Activated naive CD4-positive, alpha-beta T cell treated with anti-CD3 and anti-CD28 coated beads, Interleukin-2, amount 50 U/mL, for 72 hours (primary cell): ENCODE data around the gene PCNX3. TPM values are rescaled to one million over a fixed set of nuclear protein-coding genes. Genes with fewer than 3 reads are reported as not detected.

ENCODE experiments used
- ATAC-seq, 2 donors: fragments of 150-1000 bp; cut with Tn5 transposase; 2 replicates each; pipeline ENCODE4 v1.10.0; 2021; ENCODE audit warnings: mild to moderate bottlenecking in 2 of 2, moderate library complexity in 2 of 2
- DNase-seq, 2 donors: peaks; one replicate each; pipeline ENCODE4 v3.0.0; 2021 to 2022; ENCODE audit warnings: low spot score in 2 of 2
- H3K27ac Mint-ChIP-seq, 2 donors: one replicate each; pipeline ENCODE4 v1.8.0; 2022; ENCODE audit warnings: mild to moderate bottlenecking in 2 of 2, mixed read lengths in 2 of 2
- H3K36me3 Mint-ChIP-seq, 2 donors: one replicate each; pipeline ENCODE4 v1.8.0; 2022; ENCODE audit warnings: mixed read lengths in 2 of 2
- H3K9me3 Mint-ChIP-seq, 2 donors: one replicate each; pipeline ENCODE4 v1.8.0; 2022; ENCODE audit warnings: mixed read lengths in 2 of 2
- total RNA-seq, 2 donors: library from RNA; stranded (reverse); gene quantifications; one replicate each; pipeline ENCODE4 v1.2.3, GENCODE V29; 2022

Gene PCNX3
- total RNA-seq, 2 donors from 2014 or later = 34.8 to 48.1 TPM

DNA sequence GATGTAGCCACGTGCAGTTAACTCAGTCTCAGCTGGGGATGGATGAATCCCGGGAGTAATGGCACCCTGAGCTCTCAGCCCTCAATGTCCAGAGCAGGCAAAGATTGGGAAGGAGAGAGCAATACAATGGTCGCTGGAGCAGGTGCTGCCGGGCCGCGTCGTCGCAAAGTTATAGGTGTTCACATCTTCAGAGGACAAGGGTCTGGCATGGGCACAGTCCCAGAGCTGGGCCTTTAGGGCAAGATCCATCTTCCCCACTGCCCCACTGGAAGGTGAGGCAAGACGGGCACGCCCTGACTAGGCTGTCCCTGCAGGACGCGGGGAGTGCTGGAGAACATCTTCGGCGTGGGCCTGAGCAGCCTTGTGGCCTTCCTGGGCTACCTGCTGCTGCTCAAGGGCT is 7.6 kb downstream of the PCNX3 start:
- Mint-ChIP-seq H3K27ac (no peak overlapping the region), H3K9me3 (no peaks in the 10 kb centered on the region), H3K36me3 (no peaks in the 10 kb centered on the region)
- DNase-seq (no peak), ATAC-seq (no peak)

DNA sequence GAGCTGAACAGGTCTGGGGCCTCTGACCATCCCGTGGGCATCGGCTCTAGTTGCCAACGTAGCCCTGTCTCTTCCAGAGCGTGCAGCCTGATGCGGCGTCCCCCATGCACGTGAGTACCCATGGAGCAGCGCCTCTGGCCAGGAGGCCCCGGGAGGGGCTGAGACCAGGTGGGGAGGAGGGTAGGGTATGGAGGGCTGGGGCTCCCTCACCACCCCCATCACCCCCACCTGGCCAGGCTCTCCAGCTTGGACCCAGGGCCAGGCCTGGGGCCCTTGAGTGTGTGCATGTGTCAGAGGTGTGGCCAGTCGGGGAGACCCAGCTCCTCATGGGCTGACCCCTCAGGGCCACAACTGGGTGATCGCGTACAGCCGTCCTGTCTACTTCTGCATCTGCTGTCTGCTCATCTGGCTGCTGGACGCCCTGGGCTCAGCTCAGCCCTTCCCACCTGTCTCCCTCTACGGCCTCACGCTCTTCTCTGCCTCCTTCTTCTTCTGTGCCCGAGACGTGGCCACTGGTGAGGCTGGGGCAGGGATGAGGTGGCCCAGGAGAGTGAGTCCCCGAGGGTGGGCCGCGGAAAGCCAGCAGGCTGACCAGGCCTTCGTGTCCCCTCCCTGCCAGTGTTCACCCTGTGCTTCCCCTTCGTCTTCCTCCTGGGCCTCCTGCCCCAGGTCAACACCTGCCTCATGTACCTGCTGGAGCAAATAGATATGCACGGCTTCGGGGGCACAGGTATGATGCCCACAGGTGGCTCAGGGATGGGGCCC is 8.5 kb downstream of the PCNX3 start:
- DNase-seq (no peak), ATAC-seq (no peak)
- peaks cover 0 to under 1% of the 10 kb centered on the region in 2 donors for H3K36me3 Mint-ChIP-seq
- H3K27ac Mint-ChIP-seq = no peak overlapping the region
- no peaks in the 10 kb centered on the region for H3K9me3 Mint-ChIP-seq

DNA sequence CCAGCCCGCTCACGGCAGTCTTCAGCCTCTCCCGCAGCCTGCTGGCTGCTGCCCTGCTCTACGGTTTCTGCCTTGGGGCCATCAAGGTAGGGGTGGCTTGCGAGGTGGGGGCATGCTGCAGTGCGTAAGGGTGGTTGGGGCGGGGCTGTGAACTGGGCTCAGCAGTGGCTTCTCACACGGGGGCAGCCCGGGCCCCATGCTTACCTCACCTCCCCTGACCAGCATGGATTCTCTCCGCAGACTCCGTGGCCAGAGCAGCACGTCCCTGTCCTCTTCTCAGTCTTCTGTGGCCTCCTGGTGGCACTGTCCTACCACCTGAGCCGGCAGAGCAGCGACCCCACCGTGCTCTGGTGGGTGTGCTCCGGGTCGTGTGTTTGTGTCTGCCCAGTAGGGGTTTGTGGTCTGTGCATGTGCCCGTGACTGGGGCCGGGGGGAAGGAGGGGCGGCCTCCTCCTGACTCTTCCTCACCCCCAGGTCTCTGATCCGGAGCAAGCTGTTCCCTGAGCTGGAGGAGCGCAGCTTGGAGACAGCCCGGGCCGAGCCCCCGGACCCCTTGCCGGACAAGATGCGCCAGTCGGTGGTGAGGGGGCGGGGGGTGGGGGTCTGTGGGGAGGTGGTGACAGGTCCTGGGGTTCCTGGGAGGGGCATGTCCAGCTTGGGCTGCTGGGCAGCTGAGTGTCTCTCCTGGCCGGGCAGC is 9.5 kb downstream of the PCNX3 start:
- H3K36me3 Mint-ChIP-seq = peaks cover 0 to 6% of the 10 kb centered on the region in 2 donors
- H3K9me3 Mint-ChIP-seq = no peaks in the 10 kb centered on the region
- peak overlapping the region in 1 of 2 donors; percentile 59 for H3K27ac Mint-ChIP-seq
- ATAC-seq (no peak), DNase-seq (no peak)

DNA sequence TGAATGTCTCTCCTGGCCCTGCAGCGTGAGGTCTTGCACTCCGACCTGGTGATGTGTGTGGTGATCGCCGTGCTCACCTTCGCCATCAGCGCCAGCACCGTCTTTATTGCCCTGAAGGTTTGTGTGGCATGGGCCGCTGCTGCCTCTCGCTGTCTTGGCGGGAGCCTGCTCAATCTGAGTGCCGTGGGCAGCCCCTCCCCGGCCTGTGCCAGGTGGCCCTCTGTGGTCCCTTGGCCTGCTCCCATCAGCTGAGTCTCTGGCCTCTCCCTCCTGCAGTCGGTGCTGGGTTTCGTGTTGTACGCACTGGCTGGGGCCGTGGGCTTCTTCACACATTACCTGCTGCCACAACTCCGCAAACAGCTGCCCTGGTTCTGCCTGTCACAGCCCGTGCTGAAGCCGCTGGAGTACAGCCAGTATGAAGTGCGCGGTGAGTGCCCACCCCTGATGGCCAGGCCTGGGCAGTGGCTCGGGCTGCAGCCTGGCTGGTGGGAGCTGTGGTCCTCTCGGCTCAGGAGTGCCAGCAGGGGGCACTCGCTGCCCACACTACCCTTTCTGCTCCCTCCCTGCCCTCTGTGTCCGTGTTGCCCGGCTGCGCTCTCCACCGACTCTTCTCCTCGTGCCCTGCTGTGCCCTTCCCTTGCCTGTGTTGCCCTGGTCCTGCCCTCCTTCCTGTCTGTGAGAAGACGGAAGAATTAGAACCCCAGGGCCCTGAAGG is 10.2 kb downstream of the PCNX3 start:
- peak; percentile 74 to 82 for ATAC-seq
- DNase-seq = peak in 1 of 2 donors; percentile 46
- H3K27ac Mint-ChIP-seq = peak overlapping the region; percentile 59 to 98
- H3K36me3 Mint-ChIP-seq = peaks cover 0 to 6% of the 10 kb centered on the region in 2 donors
- no peaks in the 10 kb centered on the region for H3K9me3 Mint-ChIP-seq

DNA sequence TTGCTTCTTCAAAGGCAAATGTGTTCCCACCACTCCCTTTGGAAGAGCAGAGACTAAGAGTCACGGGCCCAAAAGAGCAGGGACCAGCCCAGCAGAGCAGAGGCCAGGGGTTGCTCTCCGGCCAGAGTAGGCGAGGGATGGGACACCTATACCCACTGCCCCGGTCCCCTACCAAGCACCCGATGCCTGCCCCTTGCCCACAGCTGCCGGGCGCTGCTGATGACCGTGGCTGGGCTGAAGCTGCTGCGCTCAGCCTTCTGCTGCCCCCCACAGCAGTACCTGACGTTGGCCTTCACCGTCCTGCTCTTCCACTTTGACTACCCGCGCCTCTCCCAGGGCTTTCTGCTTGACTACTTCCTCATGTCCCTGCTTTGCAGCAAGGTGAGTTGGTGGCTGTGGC is 11.6 kb downstream of the PCNX3 start:
- Mint-ChIP-seq H3K27ac (peak overlapping the region; percentile 14 to 67), H3K36me3 (peaks cover 0 to 6% of the 10 kb centered on the region in 2 donors), H3K9me3 (no peaks in the 10 kb centered on the region)
- DNase-seq (no peak), ATAC-seq (no peak)

DNA sequence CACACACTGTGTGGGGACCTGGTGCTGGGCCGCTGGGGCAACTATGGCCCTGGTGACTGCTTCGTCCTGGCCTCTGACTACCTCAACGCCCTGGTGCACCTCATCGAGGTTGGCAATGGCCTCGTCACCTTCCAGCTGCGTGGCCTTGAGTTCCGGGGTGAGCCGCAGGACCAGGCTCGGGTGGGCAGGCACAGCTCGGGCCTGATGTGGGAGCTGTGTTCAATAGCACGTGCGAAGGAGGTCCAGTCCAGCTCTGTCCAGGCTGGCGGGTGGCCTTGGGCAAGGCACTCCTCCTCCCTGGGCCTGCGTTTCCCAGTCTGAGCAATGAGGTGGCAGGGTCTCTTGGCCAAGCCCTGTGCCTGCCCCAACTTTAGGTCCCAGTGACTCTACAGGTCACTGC is 14.0 kb downstream of the PCNX3 start:
- H3K27ac Mint-ChIP-seq = no peak overlapping the region
- DNase-seq = no peak
- ATAC-seq = no peak
- H3K9me3 Mint-ChIP-seq = no peaks in the 10 kb centered on the region
- H3K36me3 Mint-ChIP-seq = peaks cover 0 to 6% of the 10 kb centered on the region in 2 donors

DNA sequence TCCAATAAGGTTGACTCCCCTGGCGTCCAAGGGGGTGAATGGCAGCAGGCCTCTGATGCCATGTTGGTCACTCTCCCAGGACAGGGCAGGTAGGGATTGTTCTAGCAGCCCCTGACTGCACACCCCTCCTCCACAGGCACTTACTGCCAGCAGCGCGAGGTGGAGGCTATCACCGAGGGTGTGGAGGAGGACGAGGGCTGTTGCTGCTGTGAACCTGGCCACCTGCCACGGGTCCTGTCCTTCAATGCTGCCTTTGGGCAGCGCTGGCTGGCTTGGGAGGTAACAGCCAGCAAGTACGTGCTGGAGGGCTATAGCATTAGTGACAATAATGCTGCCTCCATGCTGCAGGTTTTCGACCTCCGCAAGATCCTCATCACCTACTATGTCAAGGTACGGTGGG is 14.6 kb downstream of the PCNX3 start:
- Mint-ChIP-seq H3K27ac (no peak overlapping the region), H3K36me3 (peaks cover 0 to 6% of the 10 kb centered on the region in 2 donors), H3K9me3 (no peaks in the 10 kb centered on the region)
- ATAC-seq (no peak), DNase-seq (no peak)

DNA sequence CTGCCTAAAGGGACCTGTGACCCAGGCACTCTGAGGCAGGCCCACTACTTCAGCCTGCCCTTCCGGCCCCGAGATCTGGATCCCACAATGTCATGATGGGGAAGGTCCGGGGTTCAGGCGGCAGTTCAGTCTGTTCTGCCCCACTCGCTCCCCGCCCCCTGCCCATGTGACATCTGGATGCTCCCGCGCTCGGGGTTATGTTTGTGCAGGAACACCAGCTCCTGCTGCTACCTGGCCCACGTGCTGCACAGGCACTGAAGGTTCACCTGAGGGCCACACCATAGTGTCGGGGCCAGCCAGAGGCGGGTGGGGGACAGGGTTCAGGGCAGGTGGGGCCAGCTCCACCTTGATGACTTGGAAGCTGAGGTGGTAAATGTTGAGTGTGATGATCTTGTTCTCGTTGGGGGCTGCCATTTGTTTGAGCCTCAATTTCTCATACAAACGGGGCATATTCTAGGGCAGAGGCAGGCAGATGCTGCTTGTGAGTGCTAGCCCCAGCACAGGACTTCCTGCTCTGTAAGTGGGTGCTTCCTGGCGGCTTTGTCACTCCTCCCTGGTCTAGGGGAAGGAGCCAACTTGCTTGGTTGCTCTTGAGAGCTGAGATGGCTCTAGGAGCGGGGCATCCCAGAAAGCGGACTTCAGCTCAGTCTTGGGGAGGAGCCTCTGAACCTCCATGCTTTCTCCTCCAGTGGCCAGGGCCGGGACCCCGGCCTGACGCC is 18.0 kb downstream of the PCNX3 start:
- no peak for DNase-seq
- H3K27ac Mint-ChIP-seq = peak overlapping the region; percentile 75 to 94
- H3K36me3 Mint-ChIP-seq = peaks cover under 1 to 10% of the 10 kb centered on the region in 2 donors
- ATAC-seq = no peak
- no peaks in the 10 kb centered on the region for H3K9me3 Mint-ChIP-seq

DNA sequence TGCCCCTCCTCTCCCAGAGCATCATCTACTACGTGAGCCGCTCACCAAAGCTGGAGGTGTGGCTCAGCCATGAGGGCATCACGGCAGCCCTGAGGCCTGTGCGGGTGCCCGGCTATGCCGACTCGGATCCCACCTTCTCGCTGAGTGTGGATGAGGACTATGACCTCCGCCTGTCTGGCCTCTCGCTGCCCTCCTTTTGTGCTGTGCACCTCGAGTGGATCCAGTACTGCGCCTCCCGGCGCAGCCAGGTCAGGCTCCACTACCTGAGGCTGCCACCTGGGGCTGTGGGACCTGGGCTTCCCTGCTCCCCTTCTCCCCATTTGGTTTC is 18.5 kb downstream of the PCNX3 start:
- no peak for DNase-seq
- Mint-ChIP-seq H3K27ac (peak overlapping the region in 1 of 2 donors; percentile 75), H3K36me3 (peaks cover 6 to 14% of the 10 kb centered on the region in 2 donors), H3K9me3 (no peaks in the 10 kb centered on the region)
- no peak for ATAC-seq

DNA sequence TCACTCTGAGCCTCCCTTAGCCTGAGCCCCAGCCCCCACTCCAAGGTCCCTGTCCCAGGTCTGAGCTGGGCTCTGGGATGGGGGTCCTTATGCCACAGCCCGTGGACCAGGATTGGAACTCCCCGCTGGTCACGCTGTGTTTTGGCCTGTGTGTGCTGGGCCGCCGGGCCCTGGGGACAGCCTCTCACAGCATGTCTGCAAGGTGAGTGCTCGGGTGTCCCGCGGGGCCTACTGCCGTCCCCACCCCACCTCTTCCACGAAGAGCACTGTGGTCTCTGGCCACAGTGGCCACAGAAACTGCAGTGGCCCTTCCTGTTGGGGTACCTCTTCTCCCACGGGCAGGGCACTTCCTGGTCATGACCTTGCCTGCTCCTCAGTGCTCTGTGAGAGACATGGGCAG is 18.9 kb downstream of the PCNX3 start:
- no peaks in the 10 kb centered on the region for H3K9me3 Mint-ChIP-seq
- H3K36me3 Mint-ChIP-seq = peaks cover 7 to 12% of the 10 kb centered on the region in 2 donors
- no peak for ATAC-seq
- H3K27ac Mint-ChIP-seq = peak overlapping the region in 1 of 2 donors; percentile 75
- no peak for DNase-seq

DNA sequence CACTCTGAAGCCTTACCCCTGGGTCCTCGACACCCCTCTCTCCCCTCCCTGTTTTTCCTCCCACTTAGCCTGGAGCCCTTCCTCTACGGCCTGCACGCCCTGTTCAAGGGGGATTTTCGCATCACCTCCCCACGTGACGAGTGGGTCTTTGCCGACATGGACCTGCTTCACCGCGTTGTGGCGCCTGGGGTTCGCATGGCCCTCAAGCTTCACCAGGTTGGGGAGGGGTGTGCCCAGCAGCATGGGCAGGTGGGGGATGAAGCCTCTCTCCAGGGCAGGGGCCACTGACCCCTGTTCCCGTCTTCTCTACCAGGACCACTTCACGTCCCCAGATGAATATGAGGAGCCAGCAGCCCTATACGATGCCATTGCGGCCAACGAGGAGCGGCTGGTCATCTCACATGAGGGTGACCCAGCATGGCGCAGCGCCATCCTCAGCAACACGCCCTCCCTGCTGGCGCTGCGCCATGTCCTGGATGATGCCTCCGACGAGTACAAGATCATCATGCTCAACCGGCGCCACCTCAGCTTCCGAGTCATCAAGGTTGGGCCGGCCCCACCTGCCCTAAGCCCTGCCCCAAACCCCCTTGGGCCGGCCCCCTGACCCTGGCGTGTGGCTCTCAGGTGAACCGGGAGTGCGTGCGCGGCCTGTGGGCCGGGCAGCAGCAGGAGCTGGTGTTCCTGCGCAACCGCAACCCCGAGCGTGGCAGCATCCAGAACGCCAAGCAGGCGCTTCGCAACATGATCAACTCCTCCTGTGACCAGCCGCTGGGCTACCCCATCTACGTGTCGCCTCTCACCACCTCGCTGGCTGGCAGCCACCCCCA is 19.5 kb downstream of the PCNX3 start:
- Mint-ChIP-seq H3K27ac (no peak overlapping the region), H3K9me3 (no peaks in the 10 kb centered on the region), H3K36me3 (peaks cover 7 to 18% of the 10 kb centered on the region in 2 donors)
- DNase-seq = no peak
- no peak for ATAC-seq

DNA sequence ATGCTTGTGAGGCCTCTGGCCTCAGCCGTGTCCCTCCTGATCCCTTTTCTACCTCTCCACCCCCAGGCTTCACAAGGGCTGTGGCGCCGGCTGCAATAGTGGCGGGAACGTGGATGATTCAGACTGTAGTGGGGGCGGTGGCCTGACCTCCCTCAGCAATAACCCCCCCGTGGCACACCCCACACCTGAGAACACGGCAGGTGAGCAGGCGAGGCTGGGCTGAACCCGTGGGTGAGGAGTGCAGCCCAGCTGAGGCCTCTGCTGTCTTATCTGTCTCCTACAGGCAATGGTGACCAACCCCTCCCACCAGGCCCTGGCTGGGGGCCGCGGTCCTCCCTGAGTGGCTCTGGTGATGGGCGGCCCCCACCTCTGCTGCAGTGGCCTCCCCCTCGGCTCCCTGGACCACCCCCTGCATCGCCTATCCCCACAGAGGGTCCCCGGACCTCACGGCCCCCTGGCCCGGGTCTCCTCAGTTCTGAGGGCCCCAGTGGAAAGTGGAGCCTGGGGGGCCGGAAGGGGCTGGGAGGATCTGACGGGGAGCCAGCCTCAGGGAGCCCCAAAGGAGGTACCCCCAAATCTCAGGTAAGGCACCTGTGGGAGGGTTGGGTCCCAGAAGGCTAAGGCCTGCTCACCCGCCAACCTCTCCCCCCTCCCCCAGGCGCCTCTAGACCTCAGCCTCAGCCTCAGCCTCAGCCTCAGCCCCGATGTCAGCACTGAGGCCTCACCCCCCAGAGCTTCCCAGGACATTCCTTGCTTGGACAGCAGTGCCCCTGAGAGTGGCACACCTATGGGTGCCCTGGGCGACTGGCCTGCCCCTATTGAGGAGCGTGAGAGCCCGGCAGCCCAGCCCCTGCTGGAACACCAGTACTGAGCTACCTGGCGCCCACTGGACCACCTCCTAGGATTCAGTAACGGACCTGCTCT is 20.8 kb downstream of the PCNX3 start:
- no peak for ATAC-seq
- Mint-ChIP-seq H3K9me3 (no peaks in the 10 kb centered on the region), H3K27ac (peak overlapping the region in 1 of 2 donors; percentile 49), H3K36me3 (peaks cover 15 to 25% of the 10 kb centered on the region in 2 donors)
- DNase-seq = no peak

DNA sequence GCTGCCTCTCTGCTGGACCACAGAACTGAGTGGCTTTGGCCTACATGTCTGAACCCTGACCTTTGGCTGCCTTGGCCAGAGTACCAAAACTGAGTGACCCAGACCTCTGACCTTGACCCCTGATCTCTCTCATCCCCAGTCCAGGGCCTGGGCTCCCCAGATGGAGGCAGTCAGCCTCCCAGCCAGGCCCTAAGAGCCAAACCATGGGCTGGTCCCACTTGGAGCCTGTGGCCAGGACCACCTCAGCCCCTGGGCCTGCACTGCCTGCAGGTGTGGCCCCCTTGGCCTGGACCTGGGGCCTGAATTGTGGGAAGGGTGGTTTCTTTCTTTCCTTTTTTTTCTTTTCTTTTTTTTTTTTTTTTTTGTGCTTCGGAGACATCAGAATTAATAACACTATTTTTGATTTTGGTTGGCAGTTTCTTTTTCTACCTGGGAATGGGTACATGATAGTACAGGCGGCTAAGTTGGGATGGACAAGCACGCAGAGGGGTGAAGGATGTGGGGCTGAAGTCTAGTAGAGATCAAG is 21.5 kb downstream of the PCNX3 start:
- ATAC-seq = no peak
- no peak for DNase-seq
- no peaks in the 10 kb centered on the region for H3K9me3 Mint-ChIP-seq
- H3K27ac Mint-ChIP-seq = peak overlapping the region in 1 of 2 donors; percentile 49
- H3K36me3 Mint-ChIP-seq = peaks cover 22 to 32% of the 10 kb centered on the region in 2 donors

DNA sequence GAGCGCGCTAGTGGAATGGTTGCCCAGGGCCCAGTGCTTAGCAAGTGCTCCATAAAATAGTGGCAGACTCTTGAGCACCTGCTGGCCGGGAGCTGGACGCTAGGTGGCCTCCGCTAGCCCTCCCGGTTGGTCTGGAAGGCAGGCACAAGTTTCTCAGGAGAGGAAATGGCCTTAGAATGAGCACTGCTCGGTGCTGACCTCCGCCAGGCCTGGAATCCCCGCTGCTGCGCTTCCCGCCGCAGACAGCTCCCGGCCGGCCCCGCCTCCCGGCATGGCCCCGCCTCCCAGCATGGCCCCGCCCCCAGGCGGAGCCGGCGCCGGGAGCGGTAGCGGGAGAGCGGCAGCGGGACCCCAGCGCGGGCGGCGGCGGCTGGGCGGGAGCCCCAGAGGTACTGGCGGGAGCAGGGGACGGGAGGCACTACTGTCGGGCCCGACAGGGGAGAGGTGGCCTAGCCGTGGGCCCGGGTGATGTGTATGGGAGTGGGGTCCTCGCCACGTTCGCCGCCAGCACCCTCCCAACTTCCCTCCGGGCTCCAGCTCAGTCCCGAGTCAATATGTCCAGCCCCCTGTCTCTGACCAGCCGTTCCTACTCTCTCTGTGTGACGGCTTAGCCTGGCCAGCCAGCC is 22.3 kb downstream of the PCNX3 start, which contains the start of gene SIPA1:
Gene SIPA1, plus strand, starts transcription at position 308 of the 626 bp plus-strand sequence. CDS start 2,821 bp downstream, outside the sequence.
- DNase-seq (peak; percentile 80 to 90), ATAC-seq (peak; percentile 64 to 72)
- Mint-ChIP-seq H3K9me3 (no peaks in the 10 kb centered on the region), H3K36me3 (peaks cover 23 to 32% of the 10 kb centered on the region in 2 donors), H3K27ac (peak within 1 kb of the TSS; percentile 93 to 95)
